ENCODE measurements around the gene NFKB2. TPM values are rescaled to one million over a fixed set of nuclear protein-coding genes. Genes with fewer than 3 reads are reported as not detected.

NFKB2 gene
- total RNA-seq, 3 donors from 2014 or later, result 300 to 365 (median 302) TPM

DNA sequence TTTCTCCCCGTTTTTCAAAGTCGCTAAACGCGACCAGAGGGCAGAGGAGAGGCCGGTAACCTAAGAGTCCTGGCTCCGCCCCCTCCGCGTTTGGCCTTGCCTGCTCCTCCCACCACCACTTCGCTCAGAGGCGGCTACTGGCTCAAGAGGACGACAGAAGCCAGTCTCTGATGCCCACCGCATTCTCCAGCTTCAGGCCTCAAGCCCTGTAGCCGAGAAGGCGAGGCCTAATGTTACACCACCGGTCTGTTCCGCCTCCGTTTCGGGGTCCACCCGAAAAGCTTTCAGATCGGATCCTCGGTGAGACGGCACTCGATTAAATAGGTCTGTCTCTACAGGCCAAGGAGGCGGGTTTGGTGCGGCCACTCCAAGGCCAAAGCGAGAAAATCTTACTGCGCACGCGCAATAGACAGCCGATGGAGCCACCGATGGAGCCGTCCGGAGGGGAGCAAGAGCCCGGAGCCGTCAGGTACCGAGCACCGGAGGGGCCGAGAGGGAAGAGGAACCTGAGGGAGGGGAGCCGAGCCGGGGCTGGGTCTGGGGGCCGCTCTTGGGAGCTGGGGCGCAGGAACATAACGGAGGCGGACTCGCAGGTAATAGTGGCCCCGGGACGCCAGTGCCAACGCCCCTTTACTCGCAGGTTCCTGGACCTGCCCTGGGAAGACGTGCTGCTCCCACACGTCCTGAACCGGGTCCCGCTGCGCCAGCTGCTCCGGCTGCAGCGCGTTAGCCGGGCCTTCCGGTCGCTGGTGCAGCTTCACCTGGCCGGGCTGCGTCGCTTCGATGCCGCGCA is 25.4 kb downstream of the NFKB2 start, which contains the start of gene FBXL15:
Gene FBXL15, plus strand, starts transcription at position 123 of the 793 bp plus-strand sequence. Its CDS starts 294 bp downstream, at position 417.
- Mint-ChIP-seq H3K4me3 (peak within 1 kb of the TSS; percentile 96), H3K4me1 (ENCODE audit: low read depth) (peaks cover 34% of the 10 kb centered on the region), H3K9me3 (no peaks in the 10 kb centered on the region), H3K36me3 (ENCODE audit: insufficient read depth) (peaks cover 7% of the 10 kb centered on the region), H3K27me3 (ENCODE audit: low read depth) (peaks cover 21% of the 10 kb centered on the region)
- DNase-seq (peak; percentile 95), ATAC-seq (peak; percentile 82 to 84)

- DNase-seq (no peak), ATAC-seq (no peak)
- Mint-ChIP-seq H3K27me3 (ENCODE audit: low read depth) (peaks cover 16% of the 10 kb centered on the region), H3K4me1 (ENCODE audit: low read depth) (peaks cover 34% of the 10 kb centered on the region), H3K36me3 (ENCODE audit: insufficient read depth) (peaks cover 7% of the 10 kb centered on the region), H3K4me3 (peak overlapping the region; percentile 96), H3K9me3 (no peaks in the 10 kb centered on the region)
Observed at GRCh38 chr10:102421507-102421756, 25.9 kb downstream of the NFKB2 start.

- Mint-ChIP-seq H3K4me3 (peak overlapping the region; percentile 96), H3K9me3 (no peaks in the 10 kb centered on the region), H3K27me3 (ENCODE audit: low read depth) (peaks cover 14% of the 10 kb centered on the region), H3K36me3 (ENCODE audit: insufficient read depth) (peaks cover 7% of the 10 kb centered on the region), H3K4me1 (ENCODE audit: low read depth) (peaks cover 35% of the 10 kb centered on the region)
- DNase-seq, result no peak
- ATAC-seq, result peak; percentile 4
Observed at GRCh38 chr10:102421757-102422512, 26.4 kb downstream of the NFKB2 start.

GRCh38 chr10:102422545-102423129 is 27.1 kb downstream of the NFKB2 start:
- no peaks in the 10 kb centered on the region for H3K9me3 Mint-ChIP-seq
- peaks cover 38% of the 10 kb centered on the region for H3K4me1 Mint-ChIP-seq (ENCODE audit: low read depth)
- ATAC-seq, result peak in 1 of 2 donors; percentile 12

GRCh38 chr10:102423372-102423968 is 28.0 kb downstream of the NFKB2 start:
- DNase-seq (no peak), ATAC-seq (no peak)
- H3K27me3 Mint-ChIP-seq (ENCODE audit: low read depth), result no peaks in the 10 kb centered on the region
- peak overlapping the region; percentile 37 for H3K4me3 Mint-ChIP-seq
- peaks cover 7% of the 10 kb centered on the region for H3K36me3 Mint-ChIP-seq (ENCODE audit: insufficient read depth)
- peaks cover 34% of the 10 kb centered on the region for H3K4me1 Mint-ChIP-seq (ENCODE audit: low read depth)
- no peaks in the 10 kb centered on the region for H3K9me3 Mint-ChIP-seq

More at GRCh38 chr10:102422545-102423129, 27.1 kb downstream of the NFKB2 start:
- Mint-ChIP-seq H3K27me3 (ENCODE audit: low read depth) (peaks cover 8% of the 10 kb centered on the region), H3K36me3 (ENCODE audit: insufficient read depth) (peaks cover 7% of the 10 kb centered on the region), H3K4me3 (peak overlapping the region; percentile 96)
- DNase-seq, result no peak

- DNase-seq (no peak), ATAC-seq (no peak)
- peaks cover 31% of the 10 kb centered on the region for H3K4me1 Mint-ChIP-seq (ENCODE audit: low read depth)
- H3K27me3 Mint-ChIP-seq (ENCODE audit: low read depth), result no peaks in the 10 kb centered on the region
- peaks cover 7% of the 10 kb centered on the region for H3K36me3 Mint-ChIP-seq (ENCODE audit: insufficient read depth)
- no peak overlapping the region for H3K4me3 Mint-ChIP-seq
- H3K9me3 Mint-ChIP-seq, result no peaks in the 10 kb centered on the region
Observed at GRCh38 chr10:102424145-102424544, 28.6 kb downstream of the NFKB2 start.

DNA sequence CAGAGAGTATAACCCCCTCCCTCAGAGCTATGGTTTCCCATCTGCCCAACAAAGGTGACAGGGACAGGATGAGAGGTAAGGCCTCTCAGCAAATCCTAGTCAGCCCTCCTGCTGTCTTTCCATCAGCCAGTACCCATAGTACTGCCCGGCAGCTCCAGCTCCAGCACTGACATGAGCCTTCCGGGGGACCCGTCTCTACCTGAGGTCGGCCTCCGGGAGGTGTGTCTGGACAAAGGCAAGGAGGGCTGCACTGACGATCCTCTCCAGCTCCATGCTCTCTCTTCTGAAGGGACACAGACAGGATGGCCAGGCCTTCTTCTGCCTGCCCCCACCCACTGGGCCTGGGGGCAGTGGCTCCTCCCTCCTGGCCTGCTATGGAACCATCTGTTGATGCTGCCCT is 29.4 kb downstream of the NFKB2 start:
- no peaks in the 10 kb centered on the region for H3K9me3 Mint-ChIP-seq
- no peak for DNase-seq
- peaks cover 24% of the 10 kb centered on the region for H3K4me1 Mint-ChIP-seq (ENCODE audit: low read depth)
- no peaks in the 10 kb centered on the region for H3K27me3 Mint-ChIP-seq (ENCODE audit: low read depth)
- H3K4me3 Mint-ChIP-seq, result no peak overlapping the region
- no peak for ATAC-seq
- peaks cover 7% of the 10 kb centered on the region for H3K36me3 Mint-ChIP-seq (ENCODE audit: insufficient read depth)

DNA sequence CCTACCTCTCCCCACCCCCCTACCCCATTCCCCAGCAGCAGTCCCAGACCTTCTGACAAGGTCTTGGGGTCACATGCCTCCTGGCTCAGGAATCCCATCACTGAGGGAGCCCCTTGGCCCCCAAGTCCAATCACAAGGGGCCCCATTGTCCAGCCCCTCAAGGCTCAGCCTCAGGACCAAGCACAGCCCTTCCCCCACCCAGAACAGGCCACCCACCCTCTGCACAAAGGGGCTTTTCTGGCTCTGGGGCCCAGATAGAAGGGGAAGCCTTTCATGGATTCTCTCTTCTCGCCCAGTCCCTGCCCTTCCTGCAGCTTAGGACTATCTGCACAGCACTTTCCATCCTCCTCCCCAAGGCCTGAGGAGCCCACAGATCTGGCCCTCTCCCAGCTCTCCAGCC is 29.9 kb downstream of the NFKB2 start:
- H3K4me1 Mint-ChIP-seq (ENCODE audit: low read depth), result peaks cover 18% of the 10 kb centered on the region
- H3K9me3 Mint-ChIP-seq, result no peaks in the 10 kb centered on the region
- ATAC-seq, result no peak
- peaks cover 7% of the 10 kb centered on the region for H3K36me3 Mint-ChIP-seq (ENCODE audit: insufficient read depth)
- DNase-seq, result no peak
- H3K4me3 Mint-ChIP-seq, result no peak overlapping the region
- no peaks in the 10 kb centered on the region for H3K27me3 Mint-ChIP-seq (ENCODE audit: low read depth)

- DNase-seq (no peak), ATAC-seq (no peak)
- Mint-ChIP-seq H3K9me3 (no peaks in the 10 kb centered on the region), H3K4me1 (ENCODE audit: low read depth) (peaks cover 17% of the 10 kb centered on the region), H3K36me3 (ENCODE audit: insufficient read depth) (peaks cover 7% of the 10 kb centered on the region), H3K4me3 (no peak overlapping the region), H3K27me3 (ENCODE audit: low read depth) (no peaks in the 10 kb centered on the region)
Observed at GRCh38 chr10:102426803-102427287, 31.3 kb downstream of the NFKB2 start.

DNA sequence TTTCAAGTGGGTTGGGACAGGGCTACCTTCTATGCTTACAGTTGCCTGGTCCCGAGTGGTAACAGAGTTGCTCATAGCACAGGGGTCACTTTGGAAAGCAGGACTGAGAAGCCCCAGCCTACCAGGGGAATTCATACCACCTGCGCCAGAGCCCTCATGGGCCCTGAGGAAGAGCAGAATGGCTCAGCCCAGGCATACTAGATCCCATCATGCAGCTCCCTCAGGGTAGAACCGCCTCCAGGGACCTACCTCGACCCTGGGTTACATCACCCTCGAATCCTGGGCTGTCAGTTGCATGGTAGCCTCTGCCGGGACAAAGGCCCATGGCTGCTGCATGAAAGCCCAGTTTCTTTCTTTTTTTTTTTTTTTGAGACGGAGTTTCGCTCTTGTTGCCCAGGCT is 34.0 kb downstream of the NFKB2 start:
- H3K27me3 Mint-ChIP-seq (ENCODE audit: low read depth), result no peaks in the 10 kb centered on the region
- DNase-seq, result no peak
- no peak overlapping the region for H3K4me3 Mint-ChIP-seq
- H3K4me1 Mint-ChIP-seq (ENCODE audit: low read depth), result peaks cover 28% of the 10 kb centered on the region
- no peak for ATAC-seq
- no peaks in the 10 kb centered on the region for H3K9me3 Mint-ChIP-seq
- H3K36me3 Mint-ChIP-seq (ENCODE audit: insufficient read depth), result no peaks in the 10 kb centered on the region

- no peaks in the 10 kb centered on the region for H3K9me3 Mint-ChIP-seq
- ATAC-seq, result no peak
- no peak for DNase-seq
Observed at GRCh38 chr10:102431452-102432124, 36.1 kb downstream of the NFKB2 start.

DNA sequence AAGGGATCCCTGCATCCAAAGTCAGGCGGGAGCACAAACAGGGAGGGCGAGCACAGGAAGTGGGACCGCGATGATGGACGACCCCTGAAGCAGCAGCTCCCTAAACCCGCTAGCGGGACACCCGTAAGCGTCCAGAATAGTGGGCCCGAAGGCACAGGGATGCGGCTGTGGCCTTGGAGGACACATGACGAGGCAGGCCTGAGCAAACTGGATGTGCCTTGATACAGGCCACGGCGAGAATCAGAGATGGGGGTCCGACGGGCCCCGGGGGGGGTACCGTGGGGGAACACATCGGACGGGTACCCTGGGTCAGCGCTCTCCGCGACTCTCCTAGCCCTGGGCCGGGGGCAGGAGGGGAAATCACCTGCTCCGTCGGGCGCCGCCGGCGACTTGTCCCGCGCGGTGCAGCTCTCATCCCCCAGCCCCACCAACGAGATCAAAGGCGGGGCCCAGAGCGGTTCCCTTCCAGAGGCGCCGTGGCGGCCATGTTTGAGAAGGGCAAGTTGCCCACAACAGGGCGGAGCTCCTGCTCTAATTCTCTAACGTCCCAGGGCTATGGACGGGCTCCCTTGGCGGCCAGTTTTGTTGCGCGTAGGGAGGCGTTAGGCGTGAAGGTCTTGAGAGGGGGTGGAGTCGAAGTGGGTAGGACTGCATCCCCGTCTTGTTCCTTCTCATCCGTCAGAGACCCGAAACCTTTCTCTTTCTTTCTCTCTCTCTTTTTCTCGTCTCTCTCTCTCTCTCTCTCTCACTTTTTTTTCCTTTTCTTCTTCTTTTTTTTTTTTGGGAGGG is 36.9 kb downstream of the NFKB2 start, which contains the start of gene CUEDC2:
Gene CUEDC2, minus strand, starts transcription at position 413 of the 789 bp plus-strand sequence. CDS start 7,386 bp downstream, outside the sequence.
- H3K27me3 Mint-ChIP-seq (ENCODE audit: low read depth), result no peaks in the 10 kb centered on the region
- peak; percentile 93 to 94 for ATAC-seq
- H3K9me3 Mint-ChIP-seq, result no peaks in the 10 kb centered on the region
- H3K4me1 Mint-ChIP-seq (ENCODE audit: low read depth), result peaks cover 50% of the 10 kb centered on the region
- peak; percentile 95 for DNase-seq
- H3K4me3 Mint-ChIP-seq, result peak within 1 kb of the TSS; percentile 92
- no peaks in the 10 kb centered on the region for H3K36me3 Mint-ChIP-seq (ENCODE audit: insufficient read depth)

More at GRCh38 chr10:102431452-102432124, 36.1 kb downstream of the NFKB2 start:
- Mint-ChIP-seq H3K27me3 (ENCODE audit: low read depth) (no peaks in the 10 kb centered on the region), H3K36me3 (ENCODE audit: insufficient read depth) (no peaks in the 10 kb centered on the region), H3K4me1 (ENCODE audit: low read depth) (peaks cover 48% of the 10 kb centered on the region), H3K4me3 (peak overlapping the region; percentile 92)

DNA sequence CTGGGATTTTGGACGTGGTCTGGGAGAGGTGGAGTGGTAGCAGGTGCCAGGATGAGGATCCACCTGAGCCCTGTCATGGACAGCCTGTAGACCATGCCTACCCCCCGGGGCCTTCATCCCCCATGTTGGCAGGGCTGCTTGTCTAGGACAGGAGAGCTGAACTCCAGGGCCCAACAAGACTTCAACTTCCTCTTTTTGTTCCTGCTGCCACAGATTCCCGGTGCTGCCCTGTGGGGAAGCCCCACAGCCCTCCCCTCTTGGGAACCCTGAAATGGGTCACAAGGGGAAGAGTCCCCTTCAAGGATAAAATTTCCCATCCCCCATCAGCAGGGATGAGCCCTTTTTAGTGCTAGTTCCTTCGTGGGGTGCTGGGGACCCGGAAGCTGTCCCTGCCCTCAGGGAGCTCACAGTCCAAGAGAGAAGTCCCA is 38.1 kb downstream of the NFKB2 start:
- Mint-ChIP-seq H3K4me3 (peak overlapping the region; percentile 92), H3K9me3 (no peaks in the 10 kb centered on the region), H3K4me1 (ENCODE audit: low read depth) (peaks cover 58% of the 10 kb centered on the region), H3K36me3 (ENCODE audit: insufficient read depth) (no peaks in the 10 kb centered on the region), H3K27me3 (ENCODE audit: low read depth) (no peaks in the 10 kb centered on the region)
- ATAC-seq (no peak), DNase-seq (no peak)
